HepG2 (cell line): ENCODE results near the gene C11orf86. TPM values are rescaled to one million over a fixed set of nuclear protein-coding genes. Genes with fewer than 3 reads are reported as not detected.
A peak's percentile ranks its signal among the peaks of the same experiment; 100 is the strongest.

ENCODE experiments used
- ATAC-seq: fragments of 200-7000 bp; cut with Tn5 transposase; 3 replicates; pipeline ENCODE4 v1.9.1; 2020; ENCODE audit warnings: mild to moderate bottlenecking, moderate library complexity
- BruUV-seq: library from RNA; stranded (reverse); fragments of 400-500 nt; replicated peaks from 2 replicates; lab custom pipeline; 2021; lab: Mats Ljungman, UMichigan
- CTCF ChIA-PET: fragments of 300-600 bp; formaldehyde crosslinking; extraction: SDS; loops from one replicate; lab custom pipeline; 2021; ENCODE audit warnings: low total read pairs, inconsistent platforms, low intra/inter-chr PET ratio; lab: Yijun Ruan, JAX
- POLR2A ChIA-PET: fragments of 350-600 bp; sonication (Branson Sonifier 250); formaldehyde crosslinking; loops from one replicate; lab custom pipeline; 2020; ENCODE audit warnings: antibody characterized with exemption, inconsistent platforms; lab: Yijun Ruan, JAX
- DNase-seq: peaks from one replicate; pipeline ENCODE4 v3.0.0-alpha.2; 2015; ENCODE audit warnings: low spot score
- FAIRE-seq: peaks from 3 replicates; lab custom pipeline; 2011; peaks lifted over from hg19 to GRCh38; lab: Jason Lieb, UNC
- H2AFZ ChIP-seq: one replicate; pipeline ENCODE4 v1.6.1; 2011; ENCODE audit warnings: low read length, inconsistent platforms
- H3K27ac ChIP-seq: fragments of 300-600 bp; 3 replicates; pipeline ENCODE4 v1.8.0; 2011; ENCODE audit warnings: mixed run types, mild to moderate bottlenecking, mixed read lengths, low read length, inconsistent platforms; ENCODE audit not compliant: insufficient read depth; ENCODE audit errors: extremely low read length
- H3K27me3 ChIP-seq, 2 experiments: fragments of 200-600 bp in 1 of 2; 2 replicates in 1 of 2; 3 replicates in 1 of 2; pipeline versions ENCODE4 v1.6.0 to v1.8.0; 2011; ENCODE audit warnings: low read length in 2 of 2, mild to moderate bottlenecking in 2 of 2, moderate library complexity in 2 of 2, inconsistent platforms in 1 of 2; ENCODE audit not compliant: insufficient read depth in 2 of 2, control insufficient read depth in 1 of 2
- H3K36me3 ChIP-seq, 2 experiments: fragments of 200-600 bp in 1 of 2; replicated peaks in 1 of 2; 2 replicates in 1 of 2; 3 replicates in 1 of 2; pipeline versions ENCODE4 v1.5.1 to v1.8.0; 2011; ENCODE audit warnings: low read length in 2 of 2, inconsistent platforms in 1 of 2; ENCODE audit not compliant: insufficient read depth in 2 of 2, control insufficient read depth in 1 of 2
- H3K4me1 ChIP-seq: 2 replicates; pipeline ENCODE4 v1.5.1; 2012; ENCODE audit warnings: low read length, inconsistent platforms; ENCODE audit not compliant: insufficient read depth
- H3K4me2 ChIP-seq: 2 replicates; pipeline ENCODE4 v1.6.0; 2011; ENCODE audit warnings: low read depth, low read length, inconsistent platforms
- H3K4me3 ChIP-seq, 3 experiments: fragments of 200-600 bp in 1 of 3; sonication (generic), shearing (Covaris generic) in 1 of 3; replicated peaks in 1 of 3; 2 replicates each; pipeline ENCODE4 v1.5.1; 2011 to 2016; ENCODE audit warnings: low read length in 3 of 3, inconsistent platforms in 2 of 3, low read depth in 2 of 3, mild to moderate bottlenecking in 2 of 3, control low read depth in 1 of 3, mixed read lengths in 1 of 3; ENCODE audit not compliant: insufficient read depth in 1 of 3
- H3K79me2 ChIP-seq: one replicate; pipeline ENCODE4 v1.6.1; 2011; ENCODE audit warnings: low read length, inconsistent platforms; ENCODE audit not compliant: insufficient read depth
- H3K9ac ChIP-seq: 2 replicates; pipeline ENCODE4 v1.6.0; 2011; ENCODE audit warnings: mild to moderate bottlenecking, low read depth, low read length, inconsistent platforms; ENCODE audit not compliant: insufficient read depth
- H3K9me3 ChIP-seq: 2 replicates; pipeline ENCODE4 v1.5.1; 2012; ENCODE audit warnings: mild to moderate bottlenecking, low read length
- H4K20me1 ChIP-seq: 2 replicates; pipeline ENCODE4 v1.6.0; 2011; ENCODE audit warnings: inconsistent platforms, mild to moderate bottlenecking, low read length, moderate library complexity; ENCODE audit not compliant: insufficient read depth
- ATF7 ChIP-seq, 2 experiments: fragments of 450-650 bp in 1 of 2; sonication (generic) in 1 of 2; formaldehyde crosslinking in 1 of 2; IDR thresholded peaks; 2 replicates each; pipeline versions ENCODE4 v1.4.0 to v1.6.1; 2016 to 2020; ENCODE audit warnings: antibody characterized with exemption in 1 of 2, mild to moderate bottlenecking in 1 of 2, missing genetic modification reagents in 1 of 2
- CEBPB ChIP-seq: IDR thresholded peaks from 2 replicates; pipeline ENCODE4 v1.6.1; 2011; ENCODE audit warnings: low read depth, low read length, improper control_type of control experiment, borderline replicate concordance
- CEBPG ChIP-seq: IDR thresholded peaks from 2 replicates; pipeline ENCODE4 v1.6.1; 2016
- FOXA1 ChIP-seq, 2 experiments: fragments of 450-650 bp in 1 of 2; sonication (generic) in 1 of 2; formaldehyde crosslinking in 1 of 2; IDR thresholded peaks; 2 replicates each; pipeline versions ENCODE4 v1.4.0 to v1.6.1; 2016 to 2020; ENCODE audit warnings: missing genetic modification reagents in 1 of 2
- KDM1A ChIP-seq: IDR thresholded peaks from 2 replicates; pipeline ENCODE4 v1.6.1; 2016; ENCODE audit warnings: missing compliant biosample characterization
- NRL ChIP-seq: sonication (generic); formaldehyde crosslinking; IDR thresholded peaks from 2 replicates; pipeline ENCODE4 v1.5.0; 2020; ENCODE audit warnings: missing genetic modification reagents, mild to moderate bottlenecking, moderate library complexity, borderline replicate concordance
- POGK ChIP-seq: sonication (generic); formaldehyde crosslinking; conservative IDR thresholded peaks from 2 replicates; pipeline ENCODE4 v1.8.0; 2022; ENCODE audit warnings: mild to moderate bottlenecking, moderate library complexity, missing genetic modification reagents
- POLR2G ChIP-seq: fragments of 200-400 bp; formaldehyde crosslinking; IDR thresholded peaks from 2 replicates; pipeline ENCODE4 v1.6.1; 2018; ENCODE audit warnings: mild to moderate bottlenecking, low read depth, low read length, moderate library complexity
- SMC3 ChIP-seq: IDR thresholded peaks from 2 replicates; pipeline ENCODE4 v1.6.1; 2011; ENCODE audit warnings: low read length, improper control_type of control experiment
- ZBTB38 ChIP-seq: sonication (generic); formaldehyde crosslinking; IDR thresholded peaks from 2 replicates; pipeline ENCODE4 v1.5.1; 2020; ENCODE audit warnings: mild to moderate bottlenecking, missing genetic modification reagents
- ZBTB49 ChIP-seq: sonication (generic); formaldehyde crosslinking; IDR thresholded peaks from 2 replicates; pipeline ENCODE4 v1.4.0; 2020; ENCODE audit warnings: missing genetic modification reagents, borderline replicate concordance
- ZMYM3 ChIP-seq: sonication (generic); formaldehyde crosslinking; IDR thresholded peaks from 2 replicates; pipeline ENCODE4 v1.5.1; 2020; ENCODE audit warnings: mild to moderate bottlenecking, missing genetic modification reagents
- WGBS: methylation state at CpG from one replicate; pipeline ENCODE4 v1.1.6; 2017; ENCODE audit warnings: low lambda C conversion rate; 5-methylcytosine and 5-hydroxymethylcytosine counted together
- in situ Hi-C: cut with HindIII; loops from 2 replicates; pipeline ENCODE4 v1.10.0; 2017; ENCODE audit warnings: low pct_unique_long_range_greater_than_20kb; ENCODE audit not compliant: extremely low pct_ligation_motif_present
- intact Hi-C: fragments of 100-400 bp; cut with micrococcal nuclease; formaldehyde crosslinking; loops from one replicate; pipeline ENCODE4 v1.10.0; 2022; ENCODE audit not compliant: unreplicated experiment
- polyA plus RNA-seq, 8 experiments: library from polyadenylated mRNA; depleted of rRNA in 3 of 8; stranded (reverse) in 7 of 8; unstranded in 1 of 8; fragments of >200 nt; fragmentation: Illumina TruSeq in 4 of 8; extraction: Trizol in 4 of 8; gene quantifications; 2 replicates each; pipeline versions ENCODE4 v1.2.1 to v1.2.3, GENCODE V29; 2011 to 2016; ENCODE audit warnings: low read depth in 4 of 8, missing spikeins in 1 of 8, mixed read lengths in 1 of 8; ENCODE audit not compliant: insufficient read depth in 1 of 8
- total RNA-seq, 5 experiments: library from RNA; depleted of rRNA; stranded (reverse); fragments of >200 nt; fragmentation: Illumina TruSeq; extraction: Trizol; gene quantifications; 2 replicates each; pipeline ENCODE4 v1.2.3, GENCODE V29; 2016; ENCODE audit warnings: low read depth in 1 of 5

Gene C11orf86
- total and polyA plus RNA-seq, 2 of the 13 experiments (the other 11 are each of a cell fraction or from before 2014, with no cell fraction given): 0.11 to 0.18 TPM

DNA sequence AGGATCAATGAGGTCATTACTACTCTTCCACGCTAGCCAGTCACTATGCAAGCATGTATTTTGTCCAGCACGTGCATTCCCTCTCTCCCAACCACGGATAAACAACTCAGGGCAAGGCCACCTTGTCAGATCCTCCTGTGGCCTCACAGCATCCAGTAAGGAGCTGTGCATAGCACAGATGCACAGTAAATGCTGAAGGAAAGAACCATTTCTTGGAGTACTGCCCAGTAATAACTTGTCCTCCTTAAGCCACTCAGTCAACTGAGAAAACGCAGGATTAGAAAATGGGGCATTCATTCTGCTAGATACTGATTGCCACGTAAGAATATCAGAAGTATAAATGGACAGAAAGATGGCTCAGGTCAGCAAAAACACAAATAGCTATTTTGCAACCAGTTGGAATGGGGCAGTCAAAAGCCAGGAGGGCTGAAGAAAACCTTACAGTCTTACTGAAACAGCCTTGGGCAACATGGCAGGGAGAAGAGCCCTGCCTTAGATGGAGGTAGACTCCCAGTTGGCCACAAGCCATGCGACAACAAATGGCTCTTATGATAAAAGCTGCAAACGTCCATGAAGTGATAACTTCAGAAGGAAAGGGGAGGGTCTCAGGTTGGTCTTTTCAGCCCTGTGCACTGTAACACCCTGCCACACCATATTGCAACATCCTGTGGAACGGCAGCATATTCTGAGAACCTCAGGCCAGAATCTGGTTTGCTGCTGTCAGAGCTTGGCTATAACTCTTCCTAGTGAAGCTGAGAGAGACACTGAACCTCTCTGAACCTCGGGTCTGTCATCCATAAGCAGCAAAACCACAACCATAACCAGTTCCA, 39.9 kb upstream of the C11orf86 start:
- TF ChIP-seq CEBPB: peak; percentile 60
- TF ChIP-seq CEBPG (CRISPR knock-in tag): peak; percentile 33; the same call in 1 of the 2 replicates
- TF ChIP-seq ATF7 (IDR thresholded peaks at IDR 0.05): peak; percentile 47; the same call in 1 of the 2 replicates
- TF ChIP-seq ATF7 (CRISPR knock-in tag; IDR thresholded peaks at IDR 0.05): no peak
- no peak for TF ChIP-seq POLR2G
- TF ChIP-seq NRL (CRISPR knock-in tag): no peak
- TF ChIP-seq, all 625 proteins: peak for 3
- Histone ChIP-seq H3K27ac (no peak overlapping the region), H3K4me3 (no peak overlapping the region), H3K9me3 (no peaks in the 10 kb centered on the region), H3K4me1 (peaks cover 29% of the 10 kb centered on the region), H3K9ac (no peak overlapping the region), H4K20me1 (no peaks in the 10 kb centered on the region), H3K36me3 (no peaks in the 10 kb centered on the region; a peak in 1 of 5 replicates), H3K27me3 (no peaks in the 10 kb centered on the region), H3K79me2 (no peaks in the 10 kb centered on the region), H2AFZ (no peak overlapping the region), H3K4me2 (no peak overlapping the region)
- WGBS: 70% methylated on average over 8 of the region's 9 CpGs
- CTCF ChIA-PET: no interaction called here
- POLR2A ChIA-PET: interaction anchor here (0.8 to 1.4 kb wide), 4 partner anchors 23 to 61 kb away, joined by 3 to 7 read pairs (median 4); partner anchors contain the start of gene PC
- in situ Hi-C loops (no loop called here), intact Hi-C loops (no loop called here)
- BruUV-seq: no TSS peak
- DNase-seq (no peak), FAIRE-seq (no peak), ATAC-seq (no peak)

DNA sequence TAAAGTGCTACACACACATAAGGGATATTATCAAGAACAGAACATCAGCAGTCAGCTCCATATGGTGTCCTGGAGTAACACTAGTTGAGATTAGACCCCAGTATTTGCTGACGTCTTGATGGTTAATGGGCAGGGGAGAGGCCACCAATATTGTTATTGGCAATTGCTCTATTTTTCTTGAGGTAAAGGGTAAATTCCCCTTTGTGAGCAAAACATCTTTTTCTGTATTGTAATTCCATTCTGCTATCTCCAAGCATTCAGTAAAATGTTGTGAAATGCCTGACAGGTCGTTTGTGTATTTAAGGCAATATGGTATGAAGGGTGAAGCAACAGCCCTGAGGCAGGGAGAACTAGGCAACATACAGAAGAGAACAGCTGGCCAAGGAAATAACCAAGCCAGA, 38.8 kb upstream of the C11orf86 start:
- FAIRE-seq: no peak
- 42% methylated on average over 2 of the region's 2 CpGs for WGBS
- TF ChIP-seq CEBPB: peak; percentile 92
- TF ChIP-seq CEBPG (CRISPR knock-in tag): peak; percentile 73
- TF ChIP-seq SMC3: 0 out of 2 replicates have a peak, but pooled peaks have one; percentile 1
- no peak for TF ChIP-seq ZBTB49 (CRISPR knock-in tag)
- peak; percentile 48; the same call in 1 of the 2 replicates for TF ChIP-seq KDM1A (CRISPR knock-in tag)
- TF ChIP-seq ZBTB38 (CRISPR knock-in tag): no peak
- TF ChIP-seq POGK: no peak
- peak; percentile 38; the same call in 1 of the 2 replicates for TF ChIP-seq ZMYM3
- TF ChIP-seq FOXA1 (IDR thresholded peaks at IDR 0.05): no peak
- TF ChIP-seq FOXA1 (CRISPR knock-in tag; IDR thresholded peaks at IDR 0.05): peak; percentile 46; the same call in 1 of the 2 replicates

More for the DNA sequence above, 38.8 kb upstream of the C11orf86 start:
- Histone ChIP-seq H4K20me1 (no peaks in the 10 kb centered on the region), H3K9ac (no peak overlapping the region), H3K79me2 (no peaks in the 10 kb centered on the region), H3K27me3 (no peaks in the 10 kb centered on the region), H3K9me3 (no peaks in the 10 kb centered on the region), H3K4me2 (no peak overlapping the region), H3K27ac (no peak overlapping the region), H3K4me3 (no peak overlapping the region), H2AFZ (no peak overlapping the region), H3K36me3 (no peaks in the 10 kb centered on the region; a peak in 1 of 5 replicates), H3K4me1 (peaks cover 29% of the 10 kb centered on the region)
- BruUV-seq: no TSS peak
- peak; percentile 50 for DNase-seq
- CTCF ChIA-PET: no interaction called here
- POLR2A ChIA-PET: interaction anchor here (1.1 to 1.4 kb wide), 4 partner anchors 14 to 60 kb away, joined by 3 to 7 read pairs (median 4); partner anchors contain the start of gene PC
- in situ Hi-C loops (no loop called here), intact Hi-C loops (no loop called here)
- ATAC-seq: peak; percentile 49; the same call in 2 of the 3 replicates
